HG02870 (cell line): ENCODE measurements around the gene OTOG.

Experiments used
- ATAC-seq: cut with Tn5 transposase; IDR thresholded peaks from one replicate; pipeline ENCODE4 v1.9.1; 2021; ENCODE audit warnings: mild to moderate bottlenecking, moderate library complexity; ENCODE audit not compliant: unreplicated experiment

OTOG gene

DNA sequence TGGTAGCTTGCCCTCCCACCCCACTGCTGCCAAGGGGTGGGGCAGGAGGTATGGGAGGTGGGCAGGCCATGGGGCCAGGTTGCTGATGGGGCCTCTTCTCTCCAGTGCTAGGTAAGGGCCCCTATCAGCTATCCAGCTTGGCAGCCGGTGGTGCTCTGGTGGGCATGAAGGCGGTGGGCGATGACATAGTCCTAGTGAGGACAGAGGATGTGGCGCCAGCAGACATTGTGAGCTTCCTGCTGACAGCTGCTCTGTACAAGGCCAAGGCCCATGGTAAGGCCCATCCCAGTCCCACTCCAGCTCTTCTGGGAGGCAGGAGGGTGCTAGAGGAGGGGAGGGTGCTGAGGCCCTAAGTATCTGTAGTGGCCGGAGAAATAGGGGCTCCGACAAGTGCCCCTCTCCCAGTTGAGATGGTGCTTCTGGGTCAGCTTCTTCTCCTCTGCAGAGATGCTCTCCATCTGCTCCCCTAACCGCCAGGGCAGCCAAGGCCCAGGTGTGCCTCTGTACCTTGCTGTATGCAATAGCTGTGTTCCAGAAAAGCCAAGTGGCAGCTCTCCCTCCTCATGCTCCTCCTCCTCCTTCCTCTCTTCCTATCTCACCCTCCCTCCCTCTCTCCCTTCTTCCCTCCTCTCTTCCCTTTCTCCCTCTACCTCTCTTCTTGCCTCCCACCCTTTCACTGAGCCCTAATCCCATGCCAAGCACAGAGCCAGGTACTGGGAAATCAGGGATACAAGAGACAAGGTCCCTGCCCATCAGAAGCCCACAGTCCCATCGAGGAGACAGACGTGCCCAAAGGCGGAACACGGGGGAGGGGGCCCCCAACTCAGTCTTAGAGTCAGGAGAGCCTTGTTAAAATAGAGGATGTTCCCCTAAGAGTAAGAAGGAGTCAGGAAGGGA lies 55.3 kb downstream of the OTOG start:
- ATAC-seq: no peak

GRCh38 chr11:17603056-17603825 lies 56.2 kb downstream of the OTOG start:
- no peak for ATAC-seq

GRCh38 chr11:17604201-17604914 lies 57.3 kb downstream of the OTOG start:
- no peak for ATAC-seq

GRCh38 chr11:17604915-17605233 lies 57.8 kb downstream of the OTOG start:
- ATAC-seq: no peak

GRCh38 chr11:17605651-17606122 lies 58.6 kb downstream of the OTOG start:
- ATAC-seq: no peak

DNA sequence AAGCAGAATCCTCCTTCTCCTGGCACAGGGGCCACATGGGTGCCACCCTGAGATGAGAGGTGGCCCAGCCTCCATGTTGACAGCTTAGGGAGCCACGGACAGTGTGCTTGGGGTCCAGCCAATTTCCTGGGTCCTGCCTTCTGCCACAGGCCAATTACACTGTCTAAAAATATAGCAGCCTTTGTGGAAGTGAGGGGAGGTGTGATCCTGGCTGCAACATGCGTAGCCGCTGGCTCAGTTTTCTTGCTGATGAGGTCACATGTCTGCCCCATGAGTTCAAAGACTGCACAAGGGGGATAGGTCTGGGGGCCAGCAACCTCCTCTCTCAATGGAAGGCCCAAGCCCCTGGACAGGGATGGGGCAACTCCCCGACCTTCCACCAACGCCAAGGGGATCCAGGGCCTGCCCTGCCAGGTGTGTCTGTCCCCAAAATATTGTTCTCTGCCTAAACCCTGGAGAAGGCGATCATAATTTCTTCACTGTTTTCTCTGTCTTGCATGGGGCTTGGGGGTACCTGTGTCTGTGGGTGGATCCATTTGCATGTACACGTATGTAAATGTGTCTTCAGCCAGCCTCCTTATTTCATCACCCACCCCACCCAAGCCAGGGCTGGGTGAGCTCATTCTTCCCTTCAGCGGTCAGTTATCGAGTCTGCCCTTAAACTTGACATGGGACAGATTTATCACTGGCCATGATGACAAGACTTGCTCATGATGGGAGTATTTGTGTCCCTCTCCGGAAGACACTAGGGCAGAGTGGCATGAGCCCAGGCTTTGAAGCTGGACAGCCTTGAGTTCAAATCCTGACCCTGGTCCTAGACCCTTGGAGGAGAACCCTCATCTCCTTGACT lies 59.4 kb downstream of the OTOG start:
- no peak for ATAC-seq

DNA sequence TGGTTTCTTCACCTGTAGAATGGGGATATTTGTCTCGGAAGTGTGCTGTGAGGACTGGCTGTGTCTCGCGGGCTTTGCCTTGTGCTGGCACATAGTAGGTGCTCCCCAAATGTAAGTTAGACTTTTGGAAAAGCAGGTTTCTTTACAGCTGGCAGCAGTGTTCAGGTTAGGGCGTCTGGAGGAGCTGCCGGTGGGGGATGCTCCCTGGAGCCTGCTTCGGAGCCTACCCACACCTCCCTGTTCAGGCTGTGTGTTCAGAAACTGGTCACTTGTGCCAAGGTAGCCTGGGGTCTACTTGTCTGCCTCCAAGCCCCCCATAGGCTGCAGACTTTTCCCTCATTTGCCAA lies 60.0 kb downstream of the OTOG start:
- ATAC-seq: no peak

GRCh38 chr11:17607591-17608570 lies 60.8 kb downstream of the OTOG start:
- no peak for ATAC-seq

DNA sequence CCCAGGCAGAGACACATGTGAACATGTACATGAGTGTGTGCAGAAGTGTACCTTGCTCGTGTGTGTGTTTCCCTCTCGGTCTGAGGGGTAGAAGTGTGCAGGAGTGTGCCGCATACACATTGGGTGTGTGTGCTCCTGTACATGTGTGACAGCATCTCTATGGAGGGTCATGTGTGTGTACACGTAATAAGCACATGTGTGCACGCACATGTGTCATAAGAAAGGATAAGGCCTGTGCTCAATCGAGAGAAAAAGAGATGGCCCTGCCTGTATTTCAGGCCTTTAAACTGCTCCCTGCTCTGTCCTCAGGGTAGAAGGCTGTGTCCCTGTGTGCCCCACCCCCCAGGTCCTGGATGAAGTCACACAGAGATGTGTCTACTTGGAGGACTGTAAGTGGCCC lies 61.8 kb downstream of the OTOG start:
- ATAC-seq: no peak

GRCh38 chr11:17609291-17610084 lies 62.4 kb downstream of the OTOG start:
- ATAC-seq: no peak

DNA sequence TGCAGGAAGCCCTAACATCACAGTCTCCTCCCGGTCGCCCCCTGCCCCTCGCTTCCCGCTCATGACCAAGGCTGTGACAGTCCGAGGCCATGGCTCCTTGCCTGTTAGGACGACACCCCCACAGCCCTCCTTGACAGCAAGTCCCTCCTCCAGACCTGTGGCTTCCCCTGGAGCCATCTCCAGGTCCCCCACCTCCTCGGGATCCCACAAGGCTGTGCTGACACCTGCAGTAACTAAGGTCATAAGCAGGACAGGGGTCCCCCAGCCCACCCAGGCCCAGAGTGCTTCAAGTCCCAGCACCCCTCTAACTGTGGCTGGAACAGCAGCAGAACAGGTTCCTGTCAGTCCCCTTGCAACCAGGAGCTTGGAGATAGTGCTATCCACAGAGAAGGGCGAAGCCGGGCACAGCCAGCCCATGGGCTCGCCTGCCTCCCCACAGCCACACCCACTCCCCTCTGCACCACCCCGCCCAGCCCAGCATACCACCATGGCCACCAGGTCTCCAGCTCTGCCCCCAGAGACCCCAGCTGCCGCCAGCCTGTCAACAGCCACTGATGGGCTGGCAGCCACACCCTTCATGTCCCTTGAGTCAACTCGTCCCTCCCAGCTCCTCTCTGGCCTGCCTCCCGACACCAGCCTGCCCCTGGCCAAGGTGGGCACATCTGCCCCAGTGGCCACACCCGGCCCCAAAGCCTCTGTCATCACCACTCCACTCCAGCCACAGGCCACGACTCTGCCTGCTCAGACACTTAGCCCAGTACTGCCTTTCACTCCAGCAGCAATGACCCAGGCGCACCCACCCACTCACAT lies 63.2 kb downstream of the OTOG start:
- ATAC-seq: no peak

- no peak for ATAC-seq
These were observed 64.0 kb downstream of the OTOG start for GRCh38 chr11:17611049-17611448.

GRCh38 chr11:17611503-17612220 lies 64.6 kb downstream of the OTOG start:
- no peak for ATAC-seq

- ATAC-seq: no peak
These were observed 65.4 kb downstream of the OTOG start for GRCh38 chr11:17612221-17613188.

DNA sequence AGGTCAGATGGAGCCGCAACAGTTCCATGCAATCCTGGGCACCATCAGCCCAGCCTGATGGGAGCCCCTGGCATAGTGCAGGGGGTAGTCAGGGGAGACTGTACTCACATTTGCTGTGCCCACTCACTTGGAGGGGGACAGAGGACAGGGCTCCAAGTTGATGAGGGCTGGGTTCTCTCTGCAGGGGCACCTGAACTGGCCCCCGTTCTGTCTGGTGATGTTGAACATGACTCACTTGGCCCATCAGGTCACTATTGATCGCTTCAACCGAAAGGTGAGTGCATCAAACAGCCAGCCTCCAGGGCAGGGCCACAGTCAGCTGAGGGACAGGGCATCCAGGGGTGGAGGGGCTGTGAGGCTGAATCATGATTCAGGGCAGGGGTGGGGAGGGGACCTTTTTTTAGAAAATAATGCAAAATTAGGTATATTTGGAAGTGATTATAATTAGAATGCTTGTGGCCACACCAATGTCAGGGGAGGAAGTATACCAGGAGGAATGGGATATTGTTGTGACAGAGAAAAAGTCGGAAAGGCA lies 66.4 kb downstream of the OTOG start:
- no peak for ATAC-seq

DNA sequence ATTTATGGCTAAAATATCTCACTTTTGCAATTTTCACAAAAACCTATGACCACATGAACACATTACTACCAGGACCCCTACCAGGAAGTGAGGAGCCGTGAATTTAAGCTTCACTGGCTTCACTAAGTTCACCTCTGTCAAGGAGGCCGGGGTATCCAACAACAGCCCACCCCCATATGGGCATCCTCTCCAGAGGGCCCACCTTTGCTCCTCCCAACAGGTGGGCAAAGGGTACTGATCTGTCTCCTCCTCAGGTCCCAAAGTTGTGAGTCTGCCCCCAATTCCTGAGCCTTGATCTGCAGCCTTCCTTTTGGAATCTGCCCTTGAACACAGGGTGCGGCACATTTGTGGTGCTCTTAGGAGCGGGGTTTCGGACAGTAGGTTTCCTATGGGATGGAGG lies 66.9 kb downstream of the OTOG start:
- ATAC-seq: no peak
